Measurements from ENCODE around the gene FAHD1.
"Not testable (repeated sequence)": the region's sequence is repeated elsewhere in the genome, so short reads cannot be mapped to it uniquely, and the experiment has no call there.

Gene FAHD1

DNA sequence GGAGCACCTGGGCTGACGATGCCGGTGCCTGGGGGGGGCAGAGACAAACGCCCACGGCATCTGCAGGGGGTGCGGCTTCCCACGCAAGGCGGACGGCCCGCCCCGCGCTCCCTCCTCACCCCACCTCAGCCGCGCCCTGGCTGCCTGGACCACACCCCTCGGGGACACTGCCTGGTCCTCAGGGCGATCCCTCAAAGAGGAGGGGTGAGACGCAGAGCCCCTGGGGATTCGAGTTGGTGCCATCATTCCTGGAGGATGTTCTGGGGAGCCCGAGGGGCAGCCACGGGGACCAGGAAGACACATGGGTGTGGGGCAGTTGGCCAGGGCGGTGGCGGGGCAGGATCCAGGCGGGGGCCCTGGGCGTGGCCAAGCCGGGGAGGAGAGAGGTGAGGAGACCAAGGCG is 37.4 kb upstream of the FAHD1 start:
- DNase-seq (ENCODE audit: low spot score), result no peak

DNA sequence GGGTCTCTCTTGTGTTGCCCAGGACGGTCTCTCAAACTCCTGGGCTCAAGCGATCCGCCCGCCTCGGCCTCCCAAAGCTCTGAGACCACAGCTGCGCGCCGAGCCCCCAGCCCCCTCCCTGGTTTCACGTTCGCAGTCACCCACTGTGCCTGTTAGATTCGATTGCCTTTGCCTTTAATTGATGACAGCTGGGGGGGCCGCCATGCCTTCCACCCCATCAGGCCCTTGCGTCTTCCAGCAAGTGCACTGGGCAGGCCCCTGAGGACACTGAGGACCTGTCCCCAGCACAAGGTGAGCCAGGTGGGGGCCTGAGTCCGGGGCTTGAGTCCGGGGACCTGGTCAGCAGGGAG is 36.8 kb upstream of the FAHD1 start:
- no peak for DNase-seq (ENCODE audit: low spot score)

DNA sequence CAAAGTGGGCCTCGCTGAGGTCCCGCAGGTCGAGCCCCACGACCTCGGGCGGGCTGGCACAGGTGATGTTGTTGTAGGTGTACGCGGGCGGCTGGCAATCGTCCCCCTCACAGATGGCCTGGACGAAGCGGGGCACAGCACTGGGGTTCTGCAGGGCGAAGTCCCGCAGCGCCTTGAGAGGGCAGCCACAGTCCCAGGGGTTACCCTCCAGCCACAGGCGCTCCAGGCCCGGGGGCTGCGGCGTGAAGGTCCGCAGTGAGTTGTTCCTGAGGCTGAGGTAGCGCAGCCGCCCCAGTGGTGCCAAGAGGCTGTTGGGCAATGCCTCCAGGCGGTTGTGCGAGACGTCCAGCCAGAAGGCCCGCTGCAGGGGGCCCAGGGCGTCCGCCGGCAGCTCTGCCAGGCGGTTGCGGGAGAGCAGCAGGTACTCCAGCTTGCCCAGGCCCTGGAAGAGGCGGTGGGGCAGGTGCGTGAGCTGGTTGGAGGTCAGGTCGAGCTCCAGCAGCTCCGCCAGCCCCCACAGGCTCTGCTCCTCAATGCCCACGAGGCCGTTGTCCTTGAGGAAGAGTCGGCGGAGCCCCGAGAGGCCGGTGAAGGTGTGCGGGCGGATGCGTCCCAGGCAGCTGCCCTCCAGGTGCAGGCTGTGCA is 36.3 kb upstream of the FAHD1 start:
- no peak for DNase-seq (ENCODE audit: low spot score)

DNA sequence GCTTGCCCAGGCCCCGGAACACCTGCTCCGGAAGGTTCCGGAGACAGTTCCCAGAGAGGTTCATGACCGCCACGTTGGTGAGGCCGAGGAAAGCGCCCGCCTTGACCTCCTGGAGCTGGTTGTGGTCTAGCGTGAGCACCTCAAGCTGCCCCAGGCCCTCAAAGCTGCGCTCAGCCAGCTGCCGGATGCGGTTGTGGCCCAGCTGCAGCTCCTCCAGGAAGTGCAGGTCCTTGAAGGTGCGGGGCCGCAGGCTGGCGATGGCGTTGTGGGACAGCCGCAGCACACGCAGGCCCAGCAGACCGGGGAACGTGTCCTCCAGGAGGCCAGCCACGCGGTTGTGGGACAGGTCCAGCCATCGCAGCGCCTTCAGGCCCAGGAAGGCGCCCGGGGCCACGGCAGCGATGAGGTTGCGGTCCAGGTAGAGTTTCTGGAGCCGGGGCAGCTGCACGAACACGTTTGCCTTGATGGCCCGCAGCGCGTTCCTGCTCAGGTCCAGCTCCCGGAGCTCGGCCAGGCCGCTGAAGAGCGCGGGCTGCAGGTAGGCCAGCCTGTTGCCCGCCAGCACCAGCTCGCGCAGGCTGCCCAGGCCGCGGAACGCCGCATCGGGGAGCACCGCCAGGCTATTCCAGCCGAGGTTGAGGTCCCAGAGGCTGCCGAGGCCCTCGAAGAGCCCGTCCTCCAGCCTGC is 35.6 kb upstream of the FAHD1 start:
- no peak for DNase-seq (ENCODE audit: low spot score)

GRCh38 chr16:1791943-1792812 is 34.8 kb upstream of the FAHD1 start:
- no peak for DNase-seq (ENCODE audit: low spot score)

DNA sequence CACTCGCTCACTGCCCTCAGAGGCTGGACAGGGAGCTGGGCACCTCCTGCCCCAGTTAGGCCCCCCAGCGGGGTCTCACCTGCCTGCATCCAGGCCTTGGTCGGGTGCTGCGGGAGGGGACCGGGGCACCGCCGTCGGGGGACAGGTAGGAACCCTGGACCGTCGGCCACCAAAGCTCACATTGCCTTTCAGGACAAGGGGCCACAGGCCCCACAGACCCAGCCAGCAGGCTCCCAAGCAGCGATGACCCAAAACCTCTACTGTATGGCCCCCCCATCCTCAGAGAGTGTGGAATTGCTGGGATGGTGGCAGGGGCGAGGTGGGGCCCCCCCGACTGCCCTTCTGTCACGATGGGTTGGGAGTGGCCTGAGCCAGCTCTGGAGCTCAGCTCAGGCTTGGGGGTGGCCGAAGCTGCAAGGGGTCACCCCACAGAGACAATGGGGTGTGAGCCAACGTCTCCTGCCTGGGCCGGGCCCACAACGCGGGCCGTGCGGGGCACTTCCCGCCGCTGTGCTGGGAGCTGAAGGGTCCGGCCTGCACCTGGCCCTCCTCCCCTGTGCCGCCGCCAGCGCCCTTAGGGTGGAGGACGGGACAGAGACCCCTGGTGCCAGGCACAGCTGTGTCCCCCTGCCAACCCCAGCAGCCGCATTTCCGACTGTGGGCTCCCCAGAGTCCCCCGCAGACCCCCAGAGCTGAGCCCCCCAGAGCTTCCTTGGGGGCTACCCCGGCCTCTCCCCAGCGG is 34.0 kb upstream of the FAHD1 start:
- no peak for DNase-seq (ENCODE audit: low spot score)

- DNase-seq (ENCODE audit: low spot score), result no peak
These were observed 33.3 kb upstream of the FAHD1 start, which contains the start of gene IGFALS for GRCh38 chr16:1793578-1794220. IGFALS (minus strand) TSS chr16:1793705; CDS start chr16:1793652, 53 bp downstream.

DNA sequence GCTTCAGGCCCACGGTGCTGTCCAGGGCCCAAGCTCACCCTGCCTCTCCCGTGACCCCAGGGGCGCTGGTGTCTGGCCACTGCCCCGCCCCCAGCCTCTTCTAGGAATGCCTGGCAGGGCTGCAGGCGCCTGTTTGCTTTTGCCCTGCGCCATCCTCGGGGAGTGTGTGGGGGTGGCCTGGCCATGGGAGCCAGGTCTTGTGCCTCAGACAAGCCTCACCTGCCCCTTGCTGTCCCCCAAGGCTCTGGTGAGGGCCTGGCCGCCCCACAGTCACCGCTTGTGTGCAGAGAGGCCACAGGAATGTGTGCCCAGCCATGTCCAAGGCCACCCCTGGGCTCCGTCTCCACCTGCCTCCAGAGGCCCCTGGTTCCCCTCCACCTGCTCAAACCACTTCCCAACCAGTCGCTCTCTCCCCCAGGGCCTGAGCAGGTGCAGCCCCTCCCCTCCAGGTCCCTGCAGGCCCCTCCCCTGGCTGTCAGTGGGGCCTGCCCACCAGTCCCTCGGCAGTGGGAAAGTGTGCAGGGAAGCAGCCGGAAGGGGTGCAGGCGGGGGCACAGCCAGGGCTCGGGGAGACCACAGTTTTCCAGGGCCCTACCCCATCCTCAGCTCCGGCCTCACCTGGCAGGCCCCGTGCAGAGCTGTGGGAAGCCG is 32.7 kb upstream of the FAHD1 start:
- DNase-seq (ENCODE audit: low spot score), result no peak

- no peak for DNase-seq (ENCODE audit: low spot score)
These were observed 31.9 kb upstream of the FAHD1 start for GRCh38 chr16:1794908-1795666.

DNA sequence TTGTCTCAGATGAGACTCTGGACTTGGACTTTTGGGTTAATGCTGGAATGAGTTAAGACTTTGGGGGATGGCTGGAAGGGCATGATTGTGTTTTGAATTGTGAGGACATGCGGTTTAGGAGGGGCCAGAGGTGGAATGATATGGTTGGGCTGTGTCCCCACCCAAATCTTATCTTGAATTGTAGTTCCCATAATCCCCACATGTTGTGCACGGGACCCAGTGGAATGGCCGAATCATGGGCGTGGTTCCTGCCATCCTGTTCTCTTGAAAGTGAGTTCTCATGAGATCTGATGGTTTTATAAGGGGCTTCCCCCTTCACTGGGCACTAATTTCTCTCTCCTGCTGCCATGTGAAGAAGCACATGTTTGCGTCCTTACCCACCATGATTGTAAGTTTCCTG is 27.7 kb upstream of the FAHD1 start:
- not testable (repeated sequence) for DNase-seq (ENCODE audit: low spot score)

DNA sequence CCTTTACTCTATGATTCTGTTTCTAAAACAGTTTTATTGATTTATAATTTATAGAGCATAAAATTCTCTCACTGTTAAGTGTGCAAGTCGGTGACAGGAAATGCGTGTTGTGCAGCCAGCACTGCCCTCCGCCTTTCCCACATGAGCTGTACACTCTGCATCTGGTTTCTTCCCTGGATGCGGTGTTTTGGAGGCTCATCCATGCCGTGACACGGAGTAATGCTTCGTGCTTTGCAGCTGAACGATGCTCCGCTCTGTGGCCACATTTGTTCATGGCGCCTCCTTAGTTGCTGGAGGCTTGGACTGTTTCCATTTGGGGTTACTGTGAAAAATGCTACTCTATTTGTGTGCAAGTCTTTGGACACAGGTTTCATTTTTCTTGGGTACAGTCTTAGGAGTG is 26.3 kb upstream of the FAHD1 start:
- no peak for DNase-seq (ENCODE audit: low spot score)

DNA sequence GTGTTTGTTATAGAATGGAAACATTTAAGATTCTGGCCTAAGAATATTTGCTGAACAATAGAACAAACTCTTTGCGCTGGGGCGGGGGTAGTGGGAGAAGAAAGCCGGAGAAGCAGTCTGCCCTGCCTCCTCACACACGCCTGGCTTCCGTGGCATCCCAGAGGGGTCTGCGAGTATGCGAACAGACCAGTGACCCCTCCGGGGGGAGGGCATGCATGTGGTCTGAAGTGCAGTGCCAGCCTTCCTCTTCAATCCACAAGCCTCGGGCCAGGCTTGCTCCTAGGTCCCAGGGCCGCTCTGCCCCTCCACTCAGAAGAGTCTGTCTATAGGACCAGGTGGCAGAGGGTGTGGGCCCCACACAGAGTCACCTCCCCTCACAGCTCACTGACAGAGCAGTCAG is 19.4 kb upstream of the FAHD1 start:
- no peak for DNase-seq (ENCODE audit: low spot score)

DNA sequence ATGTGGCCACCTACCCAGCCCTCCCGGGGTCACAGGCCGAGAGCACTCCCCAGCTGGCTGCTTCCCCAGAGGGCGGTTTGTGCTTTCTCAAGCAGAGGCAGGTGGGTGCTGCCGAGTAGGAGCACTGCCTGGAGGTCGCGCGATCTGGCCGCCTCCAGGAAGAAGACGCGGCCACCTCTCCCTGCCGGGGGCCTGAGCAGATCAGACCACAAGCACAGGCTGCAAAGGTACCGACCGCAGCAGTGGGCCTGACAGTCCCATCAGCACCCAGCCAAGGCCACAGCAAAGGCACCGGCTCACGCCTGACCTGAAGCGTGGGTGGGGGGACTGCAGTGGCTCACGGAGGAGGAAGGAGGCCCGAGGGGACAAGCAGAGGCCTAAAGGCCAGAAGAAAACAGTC is 18.3 kb upstream of the FAHD1 start:
- DNase-seq (ENCODE audit: low spot score), result no peak

- DNase-seq (ENCODE audit: low spot score), result no peak
These were observed 17.7 kb upstream of the FAHD1 start for GRCh38 chr16:1809281-1809801.

DNA sequence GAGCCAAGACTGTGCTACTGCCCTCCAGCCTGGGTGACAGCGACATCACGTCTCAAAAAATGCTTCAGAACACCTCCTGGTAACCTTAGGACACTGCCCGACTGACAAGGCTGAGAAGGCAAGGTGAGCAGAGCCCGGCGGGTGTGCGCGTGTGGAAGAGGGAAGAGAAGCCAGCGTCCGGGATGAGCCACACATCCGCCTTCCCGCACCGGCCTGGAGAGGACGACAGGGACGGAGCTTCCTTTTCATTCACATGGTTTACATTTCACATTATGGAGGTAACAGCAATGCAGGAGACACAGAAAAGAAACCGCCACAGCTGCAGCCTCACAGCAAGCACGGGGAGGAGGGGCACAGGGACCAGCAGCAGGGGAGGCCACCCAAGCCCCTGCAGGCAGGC is 16.9 kb upstream of the FAHD1 start:
- no peak for DNase-seq (ENCODE audit: low spot score)

- DNase-seq (ENCODE audit: low spot score), result no peak
These were observed 16.5 kb upstream of the FAHD1 start for GRCh38 chr16:1810536-1810935.

DNA sequence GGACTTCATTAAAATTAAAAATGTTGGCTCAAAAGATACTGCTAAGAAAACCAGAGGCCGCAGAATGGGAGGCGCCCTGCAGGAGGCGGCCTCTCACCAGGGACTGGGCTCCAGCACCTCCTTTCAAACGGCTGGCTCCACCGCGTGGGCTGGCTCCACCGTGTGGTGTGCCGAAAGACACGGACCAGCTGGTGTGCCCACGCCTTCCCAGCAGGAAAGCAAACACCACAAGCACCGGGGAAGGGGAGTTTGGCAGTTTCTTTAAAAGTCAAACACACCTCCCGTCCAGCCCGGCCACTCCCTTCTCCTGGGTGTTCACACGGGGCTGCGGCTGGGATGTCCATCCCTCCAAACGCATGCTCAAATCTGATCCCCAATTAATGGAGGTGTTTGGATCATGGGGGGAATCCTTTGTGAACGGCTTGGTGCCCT is 14.3 kb upstream of the FAHD1 start:
- peak; percentile 22 for DNase-seq (ENCODE audit: low spot score)

DNA sequence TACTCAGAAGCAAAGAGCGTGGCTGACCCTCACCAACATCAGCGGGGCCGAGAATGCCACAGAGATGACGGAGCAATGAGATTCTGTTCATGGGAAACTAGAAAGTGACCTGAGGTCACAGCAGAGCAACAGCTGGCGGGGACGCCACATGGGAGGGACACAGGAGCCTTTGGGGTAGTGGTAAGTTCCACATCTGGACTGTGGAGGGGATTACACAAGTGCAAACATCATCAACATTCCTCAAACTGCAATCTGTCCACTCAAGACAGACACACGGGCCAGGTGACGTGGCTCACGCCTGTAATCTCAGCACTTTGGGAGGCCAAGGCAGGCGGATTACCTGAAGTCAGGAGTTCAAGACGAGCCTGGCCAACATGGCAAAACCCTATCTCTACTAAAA is 11.5 kb upstream of the FAHD1 start:
- DNase-seq (ENCODE audit: low spot score), result no peak

DNA sequence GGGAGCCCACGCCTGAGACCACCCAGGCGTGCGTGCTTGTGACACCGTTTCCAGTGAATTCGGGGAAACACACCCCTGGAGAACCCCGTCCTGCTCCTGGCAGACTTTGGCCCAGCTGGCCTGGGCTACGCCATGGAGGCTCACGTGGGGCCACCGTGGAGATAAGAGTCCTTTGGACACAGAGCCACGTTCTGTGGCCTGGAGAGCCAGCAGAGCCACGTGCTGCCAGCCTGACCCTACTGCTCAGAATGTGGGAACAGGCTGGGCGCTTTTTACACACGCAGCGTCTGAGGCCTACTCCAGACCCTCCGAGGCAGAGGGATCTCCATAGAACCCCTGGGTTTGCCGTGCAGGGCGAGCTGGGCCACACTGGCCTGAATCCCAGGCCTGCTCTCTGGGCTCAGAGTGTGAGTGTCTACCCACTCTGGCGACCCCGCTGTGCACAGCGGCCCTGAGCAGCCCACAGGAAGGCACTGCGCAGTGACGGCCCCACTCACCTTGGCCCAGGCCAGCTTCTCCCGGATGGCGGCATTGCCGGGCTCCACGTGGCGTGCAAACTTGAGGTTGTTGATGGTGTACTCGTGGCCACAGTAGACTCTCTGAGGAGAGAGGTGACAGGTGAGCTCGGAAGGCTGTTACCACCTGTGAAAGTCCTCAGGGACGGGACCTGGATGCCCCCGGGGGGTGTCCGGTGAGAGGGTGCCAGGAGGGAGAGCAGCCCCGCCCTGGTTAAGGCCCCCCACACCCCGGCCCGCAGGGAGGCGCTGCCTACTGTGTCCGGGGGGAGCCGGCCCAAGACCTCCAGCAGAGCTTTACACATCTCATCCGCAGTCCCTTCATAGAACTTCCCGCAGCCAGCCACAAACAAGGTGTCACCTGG is 10.4 kb upstream of the FAHD1 start:
- no peak for DNase-seq (ENCODE audit: low spot score)
